ENCODE measurements around the gene STUB1.

GRCh38 chr16:679814-680624 lies at the start of gene STUB1:
- TF ChIP-seq POLR2AphosphoS5 (IDR thresholded peaks at IDR 0.05; ENCODE audit: low read depth, low read length) (no peak), SIN3A (IDR thresholded peaks at IDR 0.05; ENCODE audit: borderline replicate concordance, insufficient read depth, low read length) (no peak), REST (IDR thresholded peaks at IDR 0.05; ENCODE audit: insufficient read depth in 1 of 2, low read depth in 2 of 2, low read length in 2 of 2) (no peak)
